Panc1 (cell line): Measurements from ENCODE around the gene KIAA1217. TPM values are rescaled to one million over a fixed set of nuclear protein-coding genes. Genes with fewer than 3 reads are reported as not detected.

Source experiments
- ATAC-seq: fragments of 200-7000 bp; cut with Tn5 transposase; 2 replicates; pipeline ENCODE4 v1.9.1; 2020; ENCODE audit warnings: mild to moderate bottlenecking, moderate library complexity
- BruUV-seq: library from RNA; stranded (reverse); fragments of 400-500 nt; replicated peaks from 2 replicates; lab custom pipeline; 2021; lab: Mats Ljungman, UMichigan
- CTCF ChIA-PET: fragments of 300-600 bp; sonication (Branson Sonifier 250); formaldehyde crosslinking; loops from one replicate; lab custom pipeline; 2022; ENCODE audit warnings: antibody characterized with exemption; lab: Charles Lee
- POLR2A ChIA-PET: fragments of 300-600 bp; sonication (Branson Sonifier 250); formaldehyde crosslinking; loops from one replicate; lab custom pipeline; 2022; ENCODE audit warnings: antibody characterized with exemption; lab: Charles Lee
- DNase-seq: peaks from one replicate; pipeline ENCODE4 v3.0.0-alpha.2; 2010; ENCODE audit warnings: low read depth, low spot score
- H3K27ac ChIP-seq: 2 replicates; pipeline ENCODE4 v1.5.1; 2011; ENCODE audit warnings: mild to moderate bottlenecking, low read length, inconsistent platforms
- H3K27me3 ChIP-seq: fragments of 200-500 bp; sonication (Bioruptor generic); 2 replicates; pipeline ENCODE4 v1.6.0; 2014; ENCODE audit warnings: low read length, inconsistent platforms; ENCODE audit not compliant: control insufficient read depth, insufficient read depth
- H3K36me3 ChIP-seq: fragments of 200-500 bp; sonication (Bioruptor generic); 2 replicates; pipeline ENCODE4 v1.5.1; 2014; ENCODE audit warnings: inconsistent platforms, mild to moderate bottlenecking, low read length, moderate library complexity; ENCODE audit not compliant: control insufficient read depth, insufficient read depth
- H3K4me1 ChIP-seq: 2 replicates; pipeline ENCODE4 v1.5.1; 2011; ENCODE audit warnings: inconsistent platforms, mild to moderate bottlenecking, low read length, moderate library complexity; ENCODE audit not compliant: control insufficient read depth, insufficient read depth
- H3K4me3 ChIP-seq, 2 experiments: 2 replicates each; pipeline ENCODE4 v1.5.1; 2011 to 2012; ENCODE audit warnings: low read depth in 2 of 2, low read length in 2 of 2, mild to moderate bottlenecking in 2 of 2, inconsistent platforms in 1 of 2, moderate library complexity in 1 of 2
- H3K9me3 ChIP-seq: fragments of 200-500 bp; sonication (Bioruptor generic); 2 replicates; pipeline ENCODE4 v1.5.1; 2014; ENCODE audit warnings: low read depth, mild to moderate bottlenecking, inconsistent platforms, low read length, moderate library complexity; ENCODE audit not compliant: control insufficient read depth, insufficient read depth
- POLR2AphosphoS5 ChIP-seq: IDR thresholded peaks from 2 replicates; pipeline ENCODE4 v1.6.1; 2012; ENCODE audit warnings: mild to moderate bottlenecking, low read depth, low read length, moderate library complexity
- SIN3A ChIP-seq: IDR thresholded peaks from 2 replicates; pipeline ENCODE4 v1.6.1; 2012; ENCODE audit warnings: low read depth, mild to moderate bottlenecking, low read length, moderate library complexity, borderline replicate concordance; ENCODE audit not compliant: insufficient read depth
- TCF7L2 ChIP-seq: IDR thresholded peaks from 2 replicates; pipeline ENCODE4 v1.6.1; 2011; ENCODE audit warnings: mild to moderate bottlenecking, low read depth, low read length, inconsistent platforms
- in situ Hi-C: cut with HindIII; loops from 2 replicates; pipeline ENCODE4 v1.10.0; 2016; ENCODE audit warnings: low sequenced_read_pairs, low pct_unique_long_range_greater_than_20kb
- intact Hi-C: fragments of 100-400 bp; cut with micrococcal nuclease; formaldehyde crosslinking; loops from one replicate; pipeline ENCODE4 v1.10.0; 2022; ENCODE audit not compliant: unreplicated experiment
- total RNA-seq: library from RNA; stranded (reverse); gene quantifications from one replicate; pipeline ENCODE4 v1.2.1, GENCODE V29; 2021; ENCODE audit not compliant: unreplicated experiment
- TF ChIP-seq, protein P1 (sequence below), 2 experiments: IDR thresholded peaks; 2 replicates each; pipeline ENCODE4 v1.6.1; 2011 to 2012; ENCODE audit warnings: low read depth in 2 of 2, control low read depth in 1 of 2, low read length in 1 of 2, mild to moderate bottlenecking in 1 of 2, moderate library complexity in 1 of 2; ENCODE audit not compliant: insufficient read depth in 1 of 2
- TF ChIP-seq, protein P2 (sequence below): fragments of 450-650 bp; IDR thresholded peaks from 2 replicates; pipeline ENCODE4 v1.5.1; 2017; ENCODE audit warnings: mild to moderate bottlenecking

Gene KIAA1217
- total RNA-seq, 1 experiment from 2014 or later = 11.6 TPM

DNA sequence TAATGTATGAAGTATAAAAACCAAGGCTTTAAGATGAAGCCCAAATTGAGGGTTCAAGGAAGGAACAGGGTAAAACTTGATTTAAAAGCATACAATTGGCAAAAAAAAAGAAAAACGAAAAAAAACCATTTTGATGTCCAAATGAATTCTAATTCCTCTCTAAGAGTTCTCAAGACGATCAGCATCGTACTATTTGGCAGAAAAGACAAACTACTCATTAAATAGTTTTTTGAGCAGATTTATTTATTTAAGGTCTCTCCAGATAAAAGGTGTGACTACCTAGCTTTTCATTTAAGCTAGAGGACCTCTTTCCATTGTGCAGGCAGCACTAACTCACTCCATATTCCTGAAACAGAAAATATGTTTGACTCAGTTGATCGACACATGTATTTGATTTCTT is 245.0 kb downstream of the KIAA1217 start:
- ChIA-PET POLR2A (no interaction called here), CTCF (no interaction called here)
- H3K27ac ChIP-seq = no peak overlapping the region
- no peaks in the 10 kb centered on the region for H3K36me3 ChIP-seq
- no peaks in the 10 kb centered on the region for H3K4me1 ChIP-seq
- ATAC-seq (no peak), DNase-seq (no peak)
- no TSS peak for BruUV-seq
- intact Hi-C loops (no loop called here), in situ Hi-C loops (no loop called here)
- H3K4me3 ChIP-seq = no peak overlapping the region
- no peaks in the 10 kb centered on the region for H3K27me3 ChIP-seq
- H3K9me3 ChIP-seq = no peaks in the 10 kb centered on the region
- no peak for TF ChIP-seq POLR2AphosphoS5
- TF ChIP-seq, protein P1, sequence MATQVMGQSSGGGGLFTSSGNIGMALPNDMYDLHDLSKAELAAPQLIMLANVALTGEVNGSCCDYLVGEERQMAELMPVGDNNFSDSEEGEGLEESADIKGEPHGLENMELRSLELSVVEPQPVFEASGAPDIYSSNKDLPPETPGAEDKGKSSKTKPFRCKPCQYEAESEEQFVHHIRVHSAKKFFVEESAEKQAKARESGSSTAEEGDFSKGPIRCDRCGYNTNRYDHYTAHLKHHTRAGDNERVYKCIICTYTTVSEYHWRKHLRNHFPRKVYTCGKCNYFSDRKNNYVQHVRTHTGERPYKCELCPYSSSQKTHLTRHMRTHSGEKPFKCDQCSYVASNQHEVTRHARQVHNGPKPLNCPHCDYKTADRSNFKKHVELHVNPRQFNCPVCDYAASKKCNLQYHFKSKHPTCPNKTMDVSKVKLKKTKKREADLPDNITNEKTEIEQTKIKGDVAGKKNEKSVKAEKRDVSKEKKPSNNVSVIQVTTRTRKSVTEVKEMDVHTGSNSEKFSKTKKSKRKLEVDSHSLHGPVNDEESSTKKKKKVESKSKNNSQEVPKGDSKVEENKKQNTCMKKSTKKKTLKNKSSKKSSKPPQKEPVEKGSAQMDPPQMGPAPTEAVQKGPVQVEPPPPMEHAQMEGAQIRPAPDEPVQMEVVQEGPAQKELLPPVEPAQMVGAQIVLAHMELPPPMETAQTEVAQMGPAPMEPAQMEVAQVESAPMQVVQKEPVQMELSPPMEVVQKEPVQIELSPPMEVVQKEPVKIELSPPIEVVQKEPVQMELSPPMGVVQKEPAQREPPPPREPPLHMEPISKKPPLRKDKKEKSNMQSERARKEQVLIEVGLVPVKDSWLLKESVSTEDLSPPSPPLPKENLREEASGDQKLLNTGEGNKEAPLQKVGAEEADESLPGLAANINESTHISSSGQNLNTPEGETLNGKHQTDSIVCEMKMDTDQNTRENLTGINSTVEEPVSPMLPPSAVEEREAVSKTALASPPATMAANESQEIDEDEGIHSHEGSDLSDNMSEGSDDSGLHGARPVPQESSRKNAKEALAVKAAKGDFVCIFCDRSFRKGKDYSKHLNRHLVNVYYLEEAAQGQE (IDR thresholded peaks at IDR 0.05; ENCODE audit: insufficient read depth in 1 of 2, low read depth in 2 of 2, low read length in 1 of 2) = no peak
- no peak for TF ChIP-seq SIN3A
- no peak for TF ChIP-seq TCF7L2
- TF ChIP-seq, protein P2, sequence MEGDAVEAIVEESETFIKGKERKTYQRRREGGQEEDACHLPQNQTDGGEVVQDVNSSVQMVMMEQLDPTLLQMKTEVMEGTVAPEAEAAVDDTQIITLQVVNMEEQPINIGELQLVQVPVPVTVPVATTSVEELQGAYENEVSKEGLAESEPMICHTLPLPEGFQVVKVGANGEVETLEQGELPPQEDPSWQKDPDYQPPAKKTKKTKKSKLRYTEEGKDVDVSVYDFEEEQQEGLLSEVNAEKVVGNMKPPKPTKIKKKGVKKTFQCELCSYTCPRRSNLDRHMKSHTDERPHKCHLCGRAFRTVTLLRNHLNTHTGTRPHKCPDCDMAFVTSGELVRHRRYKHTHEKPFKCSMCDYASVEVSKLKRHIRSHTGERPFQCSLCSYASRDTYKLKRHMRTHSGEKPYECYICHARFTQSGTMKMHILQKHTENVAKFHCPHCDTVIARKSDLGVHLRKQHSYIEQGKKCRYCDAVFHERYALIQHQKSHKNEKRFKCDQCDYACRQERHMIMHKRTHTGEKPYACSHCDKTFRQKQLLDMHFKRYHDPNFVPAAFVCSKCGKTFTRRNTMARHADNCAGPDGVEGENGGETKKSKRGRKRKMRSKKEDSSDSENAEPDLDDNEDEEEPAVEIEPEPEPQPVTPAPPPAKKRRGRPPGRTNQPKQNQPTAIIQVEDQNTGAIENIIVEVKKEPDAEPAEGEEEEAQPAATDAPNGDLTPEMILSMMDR = no peak

DNA sequence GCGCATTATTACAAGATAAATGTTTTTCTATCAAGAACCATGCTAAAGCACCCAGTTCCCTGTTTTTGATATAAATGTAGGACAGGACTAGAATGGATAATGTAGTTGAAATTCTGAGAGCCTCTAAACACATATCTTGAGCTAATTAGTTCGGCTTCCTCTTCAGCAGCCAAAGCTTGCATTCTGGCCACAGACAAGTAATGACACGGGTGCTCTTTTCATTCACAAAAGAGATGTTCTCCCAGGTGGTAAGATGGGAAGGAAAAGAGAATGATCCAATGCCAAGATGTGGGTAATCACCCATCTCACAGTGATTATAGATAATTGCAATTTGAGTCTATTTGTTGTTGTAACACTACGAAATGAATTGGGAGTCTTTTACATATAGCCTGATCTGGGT is 246.5 kb downstream of the KIAA1217 start:
- no peak overlapping the region for H3K27ac ChIP-seq
- no peak for TF ChIP-seq POLR2AphosphoS5
- TF ChIP-seq, protein P2 = no peak
- TF ChIP-seq SIN3A = no peak
- TF ChIP-seq, protein P1 (IDR thresholded peaks at IDR 0.05; ENCODE audit: insufficient read depth in 1 of 2, low read depth in 2 of 2, low read length in 1 of 2) = no peak
- no peak for TF ChIP-seq TCF7L2
- BruUV-seq = no TSS peak
- H3K4me3 ChIP-seq = no peak overlapping the region
- in situ Hi-C loops (no loop called here), intact Hi-C loops (no loop called here)
- H3K36me3 ChIP-seq = no peaks in the 10 kb centered on the region
- no peaks in the 10 kb centered on the region for H3K4me1 ChIP-seq
- DNase-seq (no peak), ATAC-seq (no peak)
- ChIA-PET POLR2A (no interaction called here), CTCF (no interaction called here)
- no peaks in the 10 kb centered on the region for H3K9me3 ChIP-seq
- no peaks in the 10 kb centered on the region for H3K27me3 ChIP-seq
